LNCaP clone FGC (cell line): Measurements from ENCODE around the gene CNTN5.
A peak's percentile ranks its signal among the peaks of the same experiment; 100 is the strongest.

Source experiments
- DNase-seq: peaks from one replicate; pipeline ENCODE4 v3.0.0-alpha.2; 2011; ENCODE audit warnings: low read depth
- H3K4me3 ChIP-seq: 2 replicates; pipeline ENCODE4 v1.5.1; 2011; ENCODE audit warnings: mild to moderate bottlenecking, low read depth, low read length, control low read depth
- TF ChIP-seq, protein P1 (sequence below): IDR thresholded peaks from 2 replicates; pipeline ENCODE4 v1.5.1; 2012; ENCODE audit warnings: mild to moderate bottlenecking; ENCODE audit not compliant: control insufficient read depth, insufficient read depth; ENCODE audit errors: extremely low read depth

The CNTN5 gene

DNA sequence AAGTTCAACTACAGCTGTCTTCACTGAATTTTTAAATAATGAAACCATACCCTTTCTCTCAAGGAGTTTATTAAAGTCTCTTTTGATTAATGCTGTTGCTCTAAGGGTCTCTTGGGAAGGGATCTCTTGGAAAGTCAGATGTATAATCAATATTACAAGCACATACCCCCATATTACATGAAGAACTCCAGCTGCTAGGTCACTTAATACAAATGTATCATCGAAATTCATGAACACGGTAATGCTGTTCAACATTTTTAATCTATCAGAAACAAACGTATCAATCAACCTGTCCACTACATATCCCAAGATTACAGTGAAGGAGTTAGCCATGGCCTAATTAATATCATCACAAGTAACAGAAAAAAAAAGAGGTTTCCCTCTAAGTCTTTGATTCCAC, 1283.1 kb downstream of the CNTN5 start:
- H3K4me3 ChIP-seq, result no peak overlapping the region
- TF ChIP-seq, protein P1, sequence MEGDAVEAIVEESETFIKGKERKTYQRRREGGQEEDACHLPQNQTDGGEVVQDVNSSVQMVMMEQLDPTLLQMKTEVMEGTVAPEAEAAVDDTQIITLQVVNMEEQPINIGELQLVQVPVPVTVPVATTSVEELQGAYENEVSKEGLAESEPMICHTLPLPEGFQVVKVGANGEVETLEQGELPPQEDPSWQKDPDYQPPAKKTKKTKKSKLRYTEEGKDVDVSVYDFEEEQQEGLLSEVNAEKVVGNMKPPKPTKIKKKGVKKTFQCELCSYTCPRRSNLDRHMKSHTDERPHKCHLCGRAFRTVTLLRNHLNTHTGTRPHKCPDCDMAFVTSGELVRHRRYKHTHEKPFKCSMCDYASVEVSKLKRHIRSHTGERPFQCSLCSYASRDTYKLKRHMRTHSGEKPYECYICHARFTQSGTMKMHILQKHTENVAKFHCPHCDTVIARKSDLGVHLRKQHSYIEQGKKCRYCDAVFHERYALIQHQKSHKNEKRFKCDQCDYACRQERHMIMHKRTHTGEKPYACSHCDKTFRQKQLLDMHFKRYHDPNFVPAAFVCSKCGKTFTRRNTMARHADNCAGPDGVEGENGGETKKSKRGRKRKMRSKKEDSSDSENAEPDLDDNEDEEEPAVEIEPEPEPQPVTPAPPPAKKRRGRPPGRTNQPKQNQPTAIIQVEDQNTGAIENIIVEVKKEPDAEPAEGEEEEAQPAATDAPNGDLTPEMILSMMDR, result no peak

DNA sequence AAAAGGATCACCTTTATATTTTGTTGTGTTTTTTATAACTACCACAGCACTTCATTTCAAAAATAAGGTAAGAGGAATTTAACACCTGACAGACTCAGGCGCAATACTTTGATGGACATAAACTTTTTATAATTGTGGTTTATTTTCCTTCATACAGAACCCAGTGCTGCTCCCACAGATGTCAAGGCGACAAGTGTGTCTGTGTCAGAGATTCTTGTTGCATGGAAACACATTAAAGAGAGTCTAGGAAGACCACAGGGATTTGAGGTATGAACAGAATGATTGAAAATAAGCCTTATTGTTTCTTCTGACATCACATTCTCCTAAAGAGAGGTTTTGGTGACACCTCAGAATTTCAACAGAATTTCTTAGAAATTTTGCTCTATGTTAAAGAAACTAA, 1287.5 kb downstream of the CNTN5 start:
- TF ChIP-seq, protein P1, result no peak
- DNase-seq, result no peak
- H3K4me3 ChIP-seq, result no peak overlapping the region

More for the DNA sequence above, 1283.1 kb downstream of the CNTN5 start:
- DNase-seq, result no peak

DNA sequence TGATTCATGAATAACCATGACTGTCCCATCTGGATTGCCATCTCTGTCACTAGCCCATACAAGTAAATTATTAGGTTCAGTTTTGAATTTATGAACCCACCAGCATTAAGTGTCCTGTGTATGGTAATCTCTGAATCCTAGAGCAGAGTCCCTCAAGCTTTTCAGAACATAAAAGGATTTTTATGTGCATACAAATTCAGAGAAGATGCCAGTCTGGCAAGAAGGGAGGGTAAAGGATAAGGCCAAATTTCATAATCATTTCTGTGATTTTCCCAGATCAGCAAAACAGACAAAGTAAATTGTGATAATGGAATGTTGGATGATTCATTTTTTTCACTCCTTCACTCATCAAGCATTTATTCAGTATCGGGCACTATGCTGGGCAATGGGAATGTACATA, 1295.2 kb downstream of the CNTN5 start:
- TF ChIP-seq, protein P1, result no peak
- no peak for DNase-seq
- H3K4me3 ChIP-seq, result no peak overlapping the region

DNA sequence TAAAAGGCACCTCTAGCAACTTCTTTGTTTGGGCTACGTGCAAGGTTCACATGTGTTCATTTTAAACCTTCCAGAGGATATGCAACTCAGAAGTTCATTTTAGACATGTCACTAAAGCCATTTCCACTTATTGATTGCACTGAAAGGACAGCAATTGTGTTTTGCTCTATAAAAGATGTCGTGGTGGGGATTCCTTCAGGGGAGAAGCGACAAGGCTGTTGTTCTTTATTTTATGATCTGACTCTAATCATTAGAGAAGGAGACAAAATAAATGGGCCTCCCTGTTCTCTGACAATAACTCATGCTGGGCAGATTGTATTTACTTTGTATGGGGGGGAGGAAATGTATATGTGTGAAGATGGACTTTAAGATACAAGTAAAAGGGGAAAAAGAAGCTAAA, 1296.2 kb downstream of the CNTN5 start:
- TF ChIP-seq, protein P1, result no peak
- no peak overlapping the region for H3K4me3 ChIP-seq
- DNase-seq, result no peak

DNA sequence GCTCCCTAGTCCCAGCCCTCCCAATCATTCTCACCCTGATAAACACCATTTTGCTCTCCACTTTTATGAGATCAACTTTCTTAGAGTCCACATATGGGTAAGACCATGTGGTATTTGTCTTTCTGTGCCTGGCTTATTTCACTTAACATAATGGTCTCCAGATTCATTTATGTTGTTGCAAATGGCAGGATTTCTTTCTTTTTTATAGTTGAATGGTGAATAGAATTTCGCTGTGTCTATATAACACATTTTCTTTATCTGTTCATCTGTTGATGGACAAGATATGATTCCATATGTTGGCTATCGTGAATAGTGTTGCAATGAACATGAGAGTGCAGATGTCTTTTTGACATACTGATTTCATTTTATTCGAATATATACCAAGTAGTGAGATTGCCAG, 1298.9 kb downstream of the CNTN5 start:
- TF ChIP-seq, protein P1, result no peak
- DNase-seq, result no peak
- H3K4me3 ChIP-seq, result no peak overlapping the region

DNA sequence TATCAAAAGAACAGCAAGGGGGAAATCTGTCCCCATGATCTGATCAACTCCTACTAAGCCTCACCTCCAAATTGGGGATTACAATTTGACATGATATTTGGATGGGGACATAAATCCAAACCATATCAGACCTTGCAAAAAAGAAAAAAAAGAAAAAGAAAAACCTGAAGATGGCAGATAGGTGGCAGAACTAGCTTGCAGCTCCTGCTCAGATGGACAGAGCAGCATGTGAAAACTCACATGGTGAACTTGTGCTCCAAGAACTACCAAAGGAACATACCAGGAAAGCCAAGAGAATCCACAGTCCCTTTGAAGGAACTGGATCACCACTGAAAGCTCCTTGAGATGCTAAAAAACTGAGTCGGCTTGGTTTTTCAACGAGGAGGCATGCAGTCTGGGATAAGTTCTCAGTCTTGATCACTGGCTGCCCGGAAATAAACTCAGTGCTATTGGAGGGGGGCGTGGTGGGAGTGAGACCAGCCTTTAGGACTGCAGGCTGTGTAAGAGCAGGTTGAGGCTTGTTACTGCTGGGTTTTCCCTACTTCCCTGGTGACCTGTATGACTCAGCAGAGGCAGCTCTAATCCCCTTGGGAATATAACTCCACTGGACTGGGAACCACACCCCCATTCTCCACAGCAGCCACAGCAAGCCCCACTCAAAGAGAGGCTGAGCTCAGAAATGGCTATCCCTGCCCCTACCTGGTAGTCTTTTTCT, 1308.0 kb downstream of the CNTN5 start:
- H3K4me3 ChIP-seq, result no peak overlapping the region
- TF ChIP-seq, protein P1, result peak; percentile 28; the same call in 1 of the 2 replicates
- DNase-seq, result no peak

DNA sequence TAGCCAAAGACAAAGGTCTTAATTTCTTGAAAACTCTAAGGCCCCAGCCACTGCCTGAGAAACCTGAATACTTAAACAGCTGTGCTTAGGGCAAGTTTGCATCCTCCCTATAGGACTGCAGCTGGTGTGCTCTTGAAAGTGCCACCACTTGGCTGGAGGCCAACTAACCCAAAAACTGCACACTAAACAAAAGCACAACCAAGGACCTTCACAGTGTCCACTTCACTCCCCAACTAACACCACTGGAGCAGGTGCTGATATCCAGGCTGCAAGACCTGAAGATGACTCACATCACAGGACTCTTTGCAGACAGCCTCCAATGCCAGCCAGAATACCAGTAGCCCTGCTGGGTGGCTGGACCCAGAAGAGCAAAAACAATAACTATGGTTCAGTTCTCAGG, 1308.6 kb downstream of the CNTN5 start:
- no peak overlapping the region for H3K4me3 ChIP-seq
- TF ChIP-seq, protein P1, result no peak
- DNase-seq, result no peak
